NCI-H2081 treated with DMSO at 0.1 percent for 48 hours (cell line): ENCODE measurements around the gene SEC14L1.

Experiments
- DNase-seq: peaks from one replicate; lab custom pipeline; 2025; lab: John Stamatoyannopoulos, UW

Gene SEC14L1

GRCh38 chr17:77193653-77194052 lies 52.9 kb downstream of the SEC14L1 start:
- DNase-seq = no peak

DNA sequence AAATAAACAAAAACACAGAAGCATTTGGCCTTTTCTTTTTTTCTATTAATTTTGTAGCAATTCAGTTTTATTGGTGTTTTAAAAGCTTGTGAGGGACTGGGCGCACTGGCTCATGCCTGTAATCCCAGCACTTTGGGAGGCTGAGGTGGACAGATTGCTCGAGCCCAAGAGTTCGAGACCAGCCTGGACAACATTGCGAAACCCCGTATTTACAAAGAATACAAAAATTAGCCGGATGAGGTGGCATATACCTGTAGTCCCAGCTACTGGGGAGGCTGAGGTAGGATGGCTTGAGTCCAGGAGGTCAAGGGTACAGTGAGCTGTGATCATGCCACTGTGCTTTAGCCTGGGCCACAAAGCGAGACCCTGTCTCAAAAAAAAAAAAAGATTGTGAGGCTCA lies 53.4 kb downstream of the SEC14L1 start:
- no peak for DNase-seq

GRCh38 chr17:77196251-77196650 lies 55.5 kb downstream of the SEC14L1 start:
- no peak for DNase-seq

GRCh38 chr17:77197115-77197514 lies 56.3 kb downstream of the SEC14L1 start:
- no peak for DNase-seq

DNA sequence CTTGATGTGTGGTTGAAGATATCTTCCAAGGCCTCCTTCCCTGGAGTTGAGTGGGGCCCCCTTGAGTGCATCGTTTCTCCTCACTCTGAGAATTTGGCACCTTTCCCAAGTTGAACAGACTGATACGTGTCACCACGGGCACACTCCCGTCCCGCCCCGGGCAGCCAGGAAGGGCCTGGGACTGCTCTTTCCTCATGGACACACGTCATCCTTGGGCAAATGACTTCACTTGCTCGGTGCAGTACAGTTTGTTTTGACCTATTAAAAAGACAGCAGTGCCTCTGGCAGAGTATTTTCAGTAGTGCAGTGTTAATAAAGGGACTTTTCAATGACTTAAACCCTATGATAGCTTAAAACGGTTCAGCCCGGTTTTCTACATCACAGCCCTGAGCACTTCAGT lies 59.9 kb downstream of the SEC14L1 start:
- no peak for DNase-seq

DNA sequence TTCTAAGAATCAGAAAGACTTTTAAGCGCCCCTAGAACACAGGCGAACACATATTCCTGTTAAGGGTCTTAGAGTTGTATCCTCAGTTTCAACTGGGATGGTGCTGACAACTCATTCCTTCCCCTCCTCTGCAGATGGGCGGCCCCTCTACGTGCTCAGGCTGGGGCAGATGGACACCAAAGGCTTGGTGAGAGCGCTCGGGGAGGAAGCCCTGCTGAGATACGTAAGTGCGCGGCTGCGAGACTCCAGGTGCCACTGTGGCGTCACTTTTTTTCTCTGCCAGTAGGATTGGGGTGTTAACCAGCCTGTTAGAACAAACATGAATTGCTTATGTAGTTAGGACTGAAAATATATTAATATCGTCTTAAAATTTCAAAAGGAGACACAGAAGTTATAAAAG lies 62.7 kb downstream of the SEC14L1 start:
- DNase-seq = no peak

DNA sequence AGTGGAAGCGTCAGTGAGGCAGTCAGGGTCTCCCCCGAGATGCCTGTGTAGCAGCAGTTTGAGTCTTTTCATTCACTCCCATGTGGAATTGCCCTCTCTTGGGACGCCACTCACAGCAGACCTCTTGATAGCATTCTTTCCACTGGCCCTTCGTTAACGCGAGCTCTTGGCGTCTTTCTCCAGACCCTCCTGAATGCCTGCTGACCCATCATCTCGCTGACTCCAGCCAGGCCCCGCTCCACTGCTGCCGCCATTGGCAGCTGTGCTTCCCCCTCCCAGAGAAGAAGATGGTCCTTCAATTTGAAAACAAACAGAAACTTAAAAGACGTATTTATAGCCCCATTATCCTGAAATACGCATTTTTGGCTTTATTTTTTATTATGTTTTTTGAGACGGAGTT lies 63.1 kb downstream of the SEC14L1 start:
- DNase-seq = no peak

GRCh38 chr17:77204536-77204935 lies 63.8 kb downstream of the SEC14L1 start:
- DNase-seq = no peak

DNA sequence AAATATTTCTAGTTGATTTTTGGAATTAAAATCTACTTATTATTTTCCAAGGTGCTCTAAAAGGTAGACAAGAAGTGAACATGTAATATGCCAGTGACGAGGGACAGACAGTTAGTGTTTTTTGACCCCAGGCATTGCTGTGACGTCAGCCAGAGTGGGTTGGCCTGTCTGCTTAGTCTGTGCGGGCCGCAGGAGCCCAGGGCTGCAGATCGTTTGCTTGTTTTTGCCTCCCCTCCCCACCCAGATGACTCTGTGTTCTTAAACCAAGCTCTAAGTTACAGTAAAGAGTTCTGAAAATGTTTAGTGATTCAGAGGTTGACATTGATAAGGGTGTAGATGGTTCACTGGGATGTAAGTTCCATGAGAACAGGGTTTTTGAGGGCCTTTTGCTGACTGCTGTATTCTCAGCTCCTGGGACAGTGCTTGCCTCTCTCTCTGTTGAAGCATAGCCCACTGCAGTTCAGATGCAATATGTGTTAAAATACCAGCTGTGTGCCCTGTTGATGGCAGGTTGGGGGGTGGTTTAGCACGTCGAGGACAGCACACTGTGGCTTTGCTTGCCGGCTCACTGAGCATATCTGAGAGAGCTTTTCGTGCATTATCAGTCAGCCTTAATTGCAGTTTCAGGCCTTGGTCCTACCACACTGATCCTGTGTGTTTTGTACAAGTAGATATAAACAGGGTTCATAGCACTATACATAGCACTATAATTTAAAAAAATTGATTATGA lies 64.8 kb downstream of the SEC14L1 start:
- no peak for DNase-seq

DNA sequence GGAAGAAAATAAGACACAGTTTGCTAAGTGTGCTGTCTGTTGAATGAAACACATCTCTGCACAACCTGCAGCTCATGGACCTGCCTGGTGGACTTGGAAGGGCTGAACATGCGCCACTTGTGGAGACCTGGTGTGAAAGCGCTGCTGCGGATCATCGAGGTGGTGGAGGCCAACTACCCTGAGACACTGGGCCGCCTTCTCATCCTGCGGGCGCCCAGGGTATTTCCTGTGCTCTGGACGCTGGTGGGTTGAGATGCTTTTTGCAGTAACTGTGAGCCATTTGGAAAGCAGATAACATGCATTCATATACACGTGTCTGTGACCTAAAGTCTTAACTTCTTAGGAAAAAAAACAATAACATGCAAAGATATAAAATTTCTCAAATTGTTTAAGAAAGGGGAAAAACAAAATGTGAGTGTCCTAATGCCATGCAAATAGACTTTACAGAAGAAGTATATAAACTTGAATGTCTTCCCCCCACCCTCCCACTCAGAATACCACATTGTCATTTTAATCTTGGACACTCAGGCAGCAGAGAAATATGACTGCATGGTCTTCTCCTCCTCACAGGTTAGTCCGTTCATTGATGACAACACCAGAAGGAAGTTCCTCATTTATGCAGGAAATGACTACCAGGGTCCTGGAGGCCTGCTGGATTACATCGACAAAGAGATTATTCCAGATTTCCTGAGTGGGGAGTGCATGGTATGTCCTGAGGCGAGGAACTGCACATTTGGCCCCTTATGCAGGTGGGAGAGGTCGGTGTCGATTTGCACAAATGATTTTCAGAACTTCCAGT lies 65.6 kb downstream of the SEC14L1 start:
- no peak for DNase-seq

DNA sequence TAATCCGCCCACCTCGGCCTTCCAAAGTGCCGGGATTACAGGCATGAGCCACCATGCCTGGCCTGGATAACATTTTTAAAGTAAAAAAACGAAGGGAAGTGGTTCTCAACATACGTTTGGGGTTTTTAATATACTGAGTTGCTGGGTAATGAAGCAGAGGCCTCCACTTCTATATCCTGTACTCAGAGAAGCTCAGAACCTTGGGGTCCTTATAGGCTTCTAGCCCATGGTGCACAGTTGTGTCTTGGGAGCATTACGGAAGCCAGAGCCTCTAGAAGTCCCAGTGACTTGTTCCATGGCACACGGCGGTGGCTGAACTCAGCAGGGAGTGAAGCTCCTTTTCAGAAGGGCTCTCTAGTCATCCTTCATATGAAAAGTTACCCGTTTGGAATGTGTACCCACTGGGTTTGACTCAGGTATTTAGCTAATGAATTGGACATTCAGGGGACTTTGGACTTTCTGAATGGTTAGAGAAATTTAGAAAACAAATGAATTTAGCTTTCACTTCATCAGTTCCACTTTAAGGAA lies 67.0 kb downstream of the SEC14L1 start:
- no peak for DNase-seq

GRCh38 chr17:77208217-77208808 lies 67.5 kb downstream of the SEC14L1 start:
- no peak for DNase-seq

DNA sequence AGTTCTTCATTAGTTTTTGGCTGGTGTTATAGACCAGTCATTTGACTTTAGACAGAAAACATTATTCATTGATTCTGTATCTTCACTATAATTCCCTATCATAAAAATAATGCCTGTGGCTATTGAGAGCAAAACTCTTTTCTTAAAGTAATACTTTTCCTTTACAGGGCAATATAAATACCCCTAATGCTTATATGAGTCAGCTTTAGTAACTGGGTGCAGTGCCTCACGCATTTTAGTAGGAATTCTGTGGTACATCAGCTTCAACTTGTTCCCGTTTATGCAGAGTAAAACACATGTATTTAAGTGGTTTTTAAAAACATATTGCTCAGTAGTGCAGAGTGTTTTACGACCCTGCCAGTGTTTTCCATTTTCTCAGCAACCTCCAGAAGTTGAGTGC lies 68.1 kb downstream of the SEC14L1 start:
- no peak for DNase-seq

DNA sequence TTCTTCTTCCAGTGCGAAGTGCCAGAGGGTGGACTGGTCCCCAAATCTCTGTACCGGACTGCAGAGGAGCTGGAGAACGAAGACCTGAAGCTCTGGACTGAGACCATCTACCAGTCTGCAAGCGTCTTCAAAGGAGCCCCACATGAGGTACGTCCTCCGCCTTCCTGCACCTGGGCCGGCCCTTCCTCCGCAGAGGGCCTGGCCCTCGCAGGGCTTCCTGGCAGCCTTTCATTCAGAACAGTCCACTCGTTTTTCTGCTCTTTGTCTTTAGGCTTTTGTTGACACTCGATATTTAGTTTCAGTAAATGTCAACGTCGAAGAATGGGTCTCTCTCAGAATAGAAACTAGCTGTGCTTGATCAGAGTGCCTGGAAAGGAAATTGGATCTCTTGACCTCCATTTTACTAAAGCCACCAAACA lies 68.6 kb downstream of the SEC14L1 start:
- peak; percentile 79 for DNase-seq

- no peak for DNase-seq
Measured at GRCh38 chr17:77210331-77210730, 69.6 kb downstream of the SEC14L1 start.

- no peak for DNase-seq
Measured at GRCh38 chr17:77210946-77211541, 70.3 kb downstream of the SEC14L1 start.

- DNase-seq = no peak
Measured at GRCh38 chr17:77211681-77212080, 70.9 kb downstream of the SEC14L1 start.

DNA sequence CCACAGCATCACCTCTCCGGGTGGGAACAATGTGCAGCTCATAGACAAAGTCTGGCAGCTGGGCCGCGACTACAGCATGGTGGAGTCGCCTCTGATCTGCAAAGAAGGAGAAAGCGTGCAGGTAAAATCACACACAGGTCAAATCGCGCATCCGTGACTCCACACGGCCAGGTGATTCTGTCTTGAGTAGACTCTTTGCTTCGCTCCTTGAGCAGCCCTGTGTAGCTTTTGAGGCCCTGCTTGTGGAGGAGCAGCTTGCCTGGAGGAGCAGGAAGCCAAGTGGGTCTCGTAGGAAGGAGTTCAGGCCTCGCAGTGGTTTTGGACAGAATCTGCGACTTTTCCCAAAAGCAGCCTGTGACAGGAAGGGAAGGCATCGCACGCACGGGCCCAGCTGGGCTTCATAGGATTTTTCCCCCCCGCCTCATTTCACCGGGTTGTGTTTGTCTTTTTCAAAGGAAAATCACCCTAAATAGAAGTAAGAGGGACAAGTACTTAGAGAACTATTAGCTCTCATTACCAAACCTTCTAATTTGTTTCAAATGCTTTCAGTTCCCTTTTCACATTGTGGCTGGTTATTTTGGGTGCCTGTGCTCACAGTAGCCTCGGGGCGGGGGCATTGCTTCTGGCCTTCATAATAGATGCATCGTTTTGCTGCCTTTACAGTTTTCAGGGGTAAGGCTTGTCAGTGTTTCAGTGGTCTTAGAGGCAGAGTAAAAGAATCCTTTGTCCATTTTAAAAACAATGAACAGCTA lies 71.5 kb downstream of the SEC14L1 start:
- no peak for DNase-seq

- no peak for DNase-seq
Measured at GRCh38 chr17:77212833-77213777, 72.3 kb downstream of the SEC14L1 start.

GRCh38 chr17:77213778-77214132 lies 73.0 kb downstream of the SEC14L1 start:
- no peak for DNase-seq

GRCh38 chr17:77214328-77214727 lies 73.6 kb downstream of the SEC14L1 start:
- DNase-seq = no peak
